Endodermal cell (in vitro differentiated cells): ENCODE data around the gene LIPG. TPM values are rescaled to one million over a fixed set of nuclear protein-coding genes. Genes with fewer than 3 reads are reported as not detected.
A peak's percentile ranks its signal among the peaks of the same experiment; 100 is the strongest.

Experiments
- DNase-seq: peaks from one replicate; pipeline ENCODE4 v3.0.0-alpha.2; 2017
- H3K27ac ChIP-seq: 2 replicates; pipeline ENCODE4 v1.5.1; 2013; ENCODE audit warnings: mild to moderate bottlenecking, low read depth, low read length, moderate library complexity
- H3K27me3 ChIP-seq: 2 replicates; pipeline ENCODE4 v1.6.1; 2013; ENCODE audit warnings: mild to moderate bottlenecking, low read length, moderate library complexity; ENCODE audit not compliant: insufficient read depth, control insufficient read depth, poor library complexity, severe bottlenecking
- H3K36me3 ChIP-seq: 2 replicates; pipeline ENCODE4 v1.7.0; 2013; ENCODE audit warnings: mild to moderate bottlenecking, low read length, moderate library complexity; ENCODE audit not compliant: control insufficient read depth, insufficient read depth
- H3K4me1 ChIP-seq: one replicate; pipeline ENCODE4 v1.7.0; 2013; ENCODE audit warnings: low read length; ENCODE audit not compliant: control insufficient read depth, insufficient read depth
- H3K4me3 ChIP-seq: 2 replicates; pipeline ENCODE4 v1.5.1; 2013; ENCODE audit warnings: mild to moderate bottlenecking, low read length, moderate library complexity
- H3K9ac ChIP-seq: 2 replicates; pipeline ENCODE4 v1.6.1; 2013; ENCODE audit warnings: mild to moderate bottlenecking, low read length, moderate library complexity; ENCODE audit not compliant: poor library complexity, severe bottlenecking; ENCODE audit errors: extremely low read depth
- H3K9me3 ChIP-seq: 2 replicates; pipeline ENCODE4 v1.6.1; 2013; ENCODE audit warnings: mild to moderate bottlenecking, low read length, moderate library complexity; ENCODE audit not compliant: control insufficient read depth
- H3K27ac Mint-ChIP-seq: 2 replicates; pipeline ENCODE4 v1.8.0; 2020; ENCODE audit warnings: mixed read lengths
- H3K27me3 Mint-ChIP-seq: 2 replicates; pipeline ENCODE4 v1.8.0; 2021; ENCODE audit warnings: mild to moderate bottlenecking, mixed read lengths; ENCODE audit not compliant: insufficient read depth
- H3K36me3 Mint-ChIP-seq: 2 replicates; pipeline ENCODE4 v1.8.0; 2020; ENCODE audit warnings: low read depth, mixed read lengths
- H3K4me1 Mint-ChIP-seq: 2 replicates; pipeline ENCODE4 v1.8.0; 2020; ENCODE audit warnings: mixed read lengths
- H3K4me3 Mint-ChIP-seq: 2 replicates; pipeline ENCODE4 v1.8.0; 2020; ENCODE audit warnings: mild to moderate bottlenecking, moderate library complexity, mixed read lengths
- H3K9me3 Mint-ChIP-seq: 2 replicates; pipeline ENCODE4 v1.8.0; 2020; ENCODE audit warnings: mild to moderate bottlenecking, mixed read lengths
- WGBS, 2 experiments: methylation state at CpG; one replicate each; pipeline versions ENCODE4 v1.1.5 to v1.1.7; 2013; ENCODE audit warnings: missing lambda C conversion rate in 2 of 2, mixed read lengths in 1 of 2; ENCODE audit not compliant: insufficient coverage in 1 of 2, insufficient read length in 1 of 2; 5-methylcytosine and 5-hydroxymethylcytosine counted together
- total RNA-seq, 2 donors: library from RNA; stranded (reverse); fragmentation: NEBNext Ultra II Directional in 1 of 2; extraction: Animal tissue kit (Norgen Biotek cat#: 25700) in 1 of 2; gene quantifications; 2 replicates in 1 of 2; 3 replicates in 1 of 2; pipeline ENCODE4 v1.2.1, GENCODE V29; 2021
- TF ChIP-seq, protein P1 (sequence below): fragments of 200-600 bp; sonication (generic); conservative IDR thresholded peaks from 2 replicates; pipeline ENCODE4 v1.5.0; 2021; ENCODE audit warnings: antibody characterized with exemption, mild to moderate bottlenecking

Gene LIPG
- total RNA-seq, 2 donors from 2014 or later: 4.0 to 5.0 TPM

DNA sequence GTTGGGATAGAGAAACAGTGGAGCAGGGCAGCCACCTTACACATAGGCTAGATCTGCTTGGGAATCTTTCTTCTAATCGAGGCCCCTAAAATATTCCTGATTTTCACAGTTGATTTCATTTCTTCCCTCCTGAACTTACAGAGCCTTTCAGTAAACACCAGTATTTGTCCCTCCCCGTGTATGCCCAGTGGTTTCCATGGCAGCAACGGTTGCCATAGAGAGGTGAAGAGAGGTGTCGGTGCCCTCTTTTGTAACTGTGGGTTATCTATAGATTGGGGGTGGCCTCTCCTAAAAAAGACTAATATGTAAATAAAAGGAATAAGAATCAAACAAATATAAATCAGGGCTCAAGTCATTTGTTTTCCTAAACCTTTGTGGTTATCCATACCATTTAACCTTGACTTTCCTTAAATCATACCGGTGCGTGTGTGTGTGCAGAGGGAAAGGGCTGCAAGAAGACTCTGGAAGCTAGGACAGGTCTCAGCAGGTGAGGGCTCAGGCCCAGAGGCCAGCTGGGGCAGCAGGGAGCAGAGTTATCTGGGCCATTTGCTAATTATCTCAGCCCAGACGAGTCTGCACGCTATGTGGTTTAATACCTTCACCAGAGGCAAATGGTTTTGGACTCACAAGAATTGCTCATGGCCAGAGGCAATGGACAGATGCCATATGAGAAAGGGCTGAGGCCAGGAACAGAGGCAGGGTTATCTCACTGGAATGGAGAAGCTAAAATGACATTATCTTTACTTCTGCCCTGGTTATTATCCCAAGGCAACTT is 35.5 kb downstream of the LIPG start:
- H3K27ac ChIP-seq: peak overlapping the region; percentile 84
- H3K27ac Mint-ChIP-seq: no peak overlapping the region
- H3K9me3 Mint-ChIP-seq: no peaks in the 10 kb centered on the region
- peaks cover 12% of the 10 kb centered on the region for H3K4me1 Mint-ChIP-seq
- H3K36me3 Mint-ChIP-seq: no peaks in the 10 kb centered on the region
- peaks cover 12% of the 10 kb centered on the region for H3K4me1 ChIP-seq
- WGBS, 2 experiments: 79 to 82% methylated on average over 3 to 8 of the region's 8 CpGs
- no peaks in the 10 kb centered on the region for H3K27me3 ChIP-seq
- TF ChIP-seq, protein P1, sequence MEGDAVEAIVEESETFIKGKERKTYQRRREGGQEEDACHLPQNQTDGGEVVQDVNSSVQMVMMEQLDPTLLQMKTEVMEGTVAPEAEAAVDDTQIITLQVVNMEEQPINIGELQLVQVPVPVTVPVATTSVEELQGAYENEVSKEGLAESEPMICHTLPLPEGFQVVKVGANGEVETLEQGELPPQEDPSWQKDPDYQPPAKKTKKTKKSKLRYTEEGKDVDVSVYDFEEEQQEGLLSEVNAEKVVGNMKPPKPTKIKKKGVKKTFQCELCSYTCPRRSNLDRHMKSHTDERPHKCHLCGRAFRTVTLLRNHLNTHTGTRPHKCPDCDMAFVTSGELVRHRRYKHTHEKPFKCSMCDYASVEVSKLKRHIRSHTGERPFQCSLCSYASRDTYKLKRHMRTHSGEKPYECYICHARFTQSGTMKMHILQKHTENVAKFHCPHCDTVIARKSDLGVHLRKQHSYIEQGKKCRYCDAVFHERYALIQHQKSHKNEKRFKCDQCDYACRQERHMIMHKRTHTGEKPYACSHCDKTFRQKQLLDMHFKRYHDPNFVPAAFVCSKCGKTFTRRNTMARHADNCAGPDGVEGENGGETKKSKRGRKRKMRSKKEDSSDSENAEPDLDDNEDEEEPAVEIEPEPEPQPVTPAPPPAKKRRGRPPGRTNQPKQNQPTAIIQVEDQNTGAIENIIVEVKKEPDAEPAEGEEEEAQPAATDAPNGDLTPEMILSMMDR: no peak
- H3K4me3 Mint-ChIP-seq: no peak overlapping the region
- H3K9ac ChIP-seq: no peak overlapping the region
- no peaks in the 10 kb centered on the region for H3K36me3 ChIP-seq
- peaks cover 4% of the 10 kb centered on the region for H3K27me3 Mint-ChIP-seq
- H3K4me3 ChIP-seq: no peak overlapping the region
- peak; percentile 49 for DNase-seq
- no peaks in the 10 kb centered on the region for H3K9me3 ChIP-seq

DNA sequence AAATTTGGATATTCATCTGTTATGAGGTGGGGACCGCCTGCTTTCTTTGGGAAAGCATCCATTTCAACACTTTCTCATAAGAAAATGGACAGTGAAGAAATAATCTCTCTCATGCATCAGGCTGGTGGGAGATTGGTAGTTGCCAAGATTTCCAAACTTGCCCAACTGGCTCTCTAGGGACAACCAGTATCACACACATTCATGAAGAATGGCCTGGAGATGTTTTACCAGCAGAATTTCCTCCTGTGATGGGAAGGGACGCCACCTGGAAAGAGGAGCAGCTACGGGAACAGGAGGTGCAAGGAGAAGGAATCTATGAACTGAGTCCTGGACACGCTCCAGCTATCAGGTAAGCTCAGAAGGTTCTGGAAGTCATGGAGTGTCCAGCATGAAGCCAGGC is 39.4 kb downstream of the LIPG start:
- no peak overlapping the region for H3K27ac Mint-ChIP-seq
- DNase-seq: peak; percentile 19
- H3K4me3 ChIP-seq: no peak overlapping the region

GRCh38 chr18:49608366-49609255 is 46.8 kb downstream of the LIPG start:
- Histone ChIP-seq H3K27me3 (no peaks in the 10 kb centered on the region), H3K4me1 (peaks cover 4% of the 10 kb centered on the region), H3K36me3 (no peaks in the 10 kb centered on the region), H3K27ac (no peak overlapping the region), H3K9ac (no peak overlapping the region), H3K9me3 (peaks cover 15% of the 10 kb centered on the region), H3K4me3 (no peak overlapping the region)
- TF ChIP-seq, protein P1: no peak
- peaks cover 12% of the 10 kb centered on the region for H3K9me3 Mint-ChIP-seq
- H3K4me3 Mint-ChIP-seq: no peak overlapping the region
- DNase-seq: peak; percentile 20
- no peaks in the 10 kb centered on the region for H3K27me3 Mint-ChIP-seq
- 87 to 92% methylated on average over 4 of the region's 4 CpGs for WGBS, 2 experiments
- H3K27ac Mint-ChIP-seq: no peak overlapping the region
- no peaks in the 10 kb centered on the region for H3K36me3 Mint-ChIP-seq
- peaks cover 11% of the 10 kb centered on the region for H3K4me1 Mint-ChIP-seq

More for the DNA sequence above, 39.4 kb downstream of the LIPG start:
- H3K27me3 ChIP-seq: no peaks in the 10 kb centered on the region
- WGBS, 2 experiments: 86 to 94% methylated on average over 2 to 3 of the region's 4 CpGs
- no peaks in the 10 kb centered on the region for H3K36me3 ChIP-seq
- H3K27ac ChIP-seq: no peak overlapping the region
- TF ChIP-seq, protein P1: no peak
- Mint-ChIP-seq H3K36me3 (no peaks in the 10 kb centered on the region), H3K27me3 (peaks cover 4% of the 10 kb centered on the region), H3K9me3 (peaks cover 10% of the 10 kb centered on the region), H3K4me3 (no peak overlapping the region), H3K4me1 (peaks cover 12% of the 10 kb centered on the region)
- H3K9me3 ChIP-seq: peaks cover 13% of the 10 kb centered on the region
- peaks cover 12% of the 10 kb centered on the region for H3K4me1 ChIP-seq
- no peak overlapping the region for H3K9ac ChIP-seq
